HEK293 (cell line): Measurements from ENCODE around the gene RNF34.

Experiments
- CTCF ChIA-PET: fragments of 350-600 bp; formaldehyde crosslinking; extraction: SDS; loops from one replicate; lab custom pipeline; 2021; ENCODE audit warnings: antibody characterized with exemption; lab: Yijun Ruan, JAX
- POLR2A ChIA-PET: fragments of 300-600 bp; formaldehyde crosslinking; extraction: SDS; loops from one replicate; lab custom pipeline; 2020; ENCODE audit warnings: antibody characterized with exemption, inconsistent platforms; lab: Yijun Ruan, JAX
- H3K27ac ChIP-seq: fragments of 200-500 bp; sonication (Bioruptor generic); 2 replicates; pipeline ENCODE4 v1.5.1; 2014; ENCODE audit warnings: low read depth, low read length, control low read depth, inconsistent platforms; ENCODE audit errors: extremely low read depth
- H3K36me3 ChIP-seq, 2 experiments: fragments of 200-500 bp in 1 of 2; sonication (Bioruptor generic) in 1 of 2; 1 replicate in 1 of 2; 2 replicates in 1 of 2; pipeline ENCODE4 v1.5.1; 2014 to 2017; ENCODE audit warnings: inconsistent platforms in 2 of 2, low read length in 2 of 2; ENCODE audit not compliant: control insufficient read depth in 2 of 2, insufficient read depth in 1 of 2
- H3K4me1 ChIP-seq: fragments of 200-500 bp; sonication (Bioruptor generic); 2 replicates; pipeline ENCODE4 v1.5.1; 2014; ENCODE audit warnings: mild to moderate bottlenecking, low read length, inconsistent platforms; ENCODE audit not compliant: control insufficient read depth, insufficient read depth
- H3K4me3 ChIP-seq: 2 replicates; pipeline ENCODE4 v1.5.1; 2011; ENCODE audit warnings: low read depth, mild to moderate bottlenecking, control low read depth, low read length, moderate library complexity
- H3K9me3 ChIP-seq: fragments of 200-500 bp; sonication (Bioruptor generic); 2 replicates; pipeline ENCODE4 v1.5.1; 2014; ENCODE audit warnings: low read depth, low read length, inconsistent platforms; ENCODE audit not compliant: control insufficient read depth, insufficient read depth
- KLF16 ChIP-seq: fragments of 450-650 bp; formaldehyde crosslinking; IDR thresholded peaks from 2 replicates; pipeline ENCODE4 v1.5.1; 2017; ENCODE audit warnings: missing biosample characterization, missing genetic modification characterization
- KLF7 ChIP-seq: fragments of 450-650 bp; formaldehyde crosslinking; IDR thresholded peaks from 2 replicates; pipeline ENCODE4 v1.5.1; 2016; ENCODE audit warnings: missing biosample characterization, missing genetic modification characterization, borderline replicate concordance
- KLF8 ChIP-seq: fragments of 450-650 bp; formaldehyde crosslinking; IDR thresholded peaks from 2 replicates; pipeline ENCODE4 v1.5.1; 2016; ENCODE audit warnings: missing biosample characterization, missing genetic modification characterization
- RBAK ChIP-seq: fragments of 450-650 bp; formaldehyde crosslinking; IDR thresholded peaks from 2 replicates; pipeline ENCODE4 v1.5.1; 2016; ENCODE audit warnings: missing biosample characterization, missing genetic modification characterization
- SETDB1 ChIP-seq: IDR thresholded peaks from one replicate; pipeline ENCODE4 v1.6.1; 2017; ENCODE audit warnings: mild to moderate bottlenecking, low read length, moderate library complexity, mixed read lengths; ENCODE audit not compliant: insufficient read length
- ZBTB21 ChIP-seq: fragments of 450-650 bp; formaldehyde crosslinking; IDR thresholded peaks from 2 replicates; pipeline ENCODE4 v1.5.1; 2017; ENCODE audit warnings: missing biosample characterization, missing genetic modification characterization
- ZNF175 ChIP-seq: fragments of 450-650 bp; formaldehyde crosslinking; IDR thresholded peaks from 2 replicates; pipeline ENCODE4 v1.5.1; 2016; ENCODE audit warnings: missing biosample characterization, missing genetic modification characterization
- ZNF24 ChIP-seq: fragments of 450-650 bp; formaldehyde crosslinking; IDR thresholded peaks from 2 replicates; pipeline ENCODE4 v1.5.1; 2016; ENCODE audit warnings: missing biosample characterization, missing genetic modification characterization
- ZNF350 ChIP-seq: fragments of 450-650 bp; formaldehyde crosslinking; IDR thresholded peaks from 2 replicates; pipeline ENCODE4 v1.5.0; 2017; ENCODE audit warnings: missing biosample characterization, mild to moderate bottlenecking, missing genetic modification characterization
- ZNF704 ChIP-seq: fragments of 450-650 bp; formaldehyde crosslinking; IDR thresholded peaks from 2 replicates; pipeline ENCODE4 v1.5.1; 2016; ENCODE audit warnings: missing biosample characterization, missing genetic modification characterization
- ZNF792 ChIP-seq: fragments of 450-650 bp; formaldehyde crosslinking; IDR thresholded peaks from 2 replicates; pipeline ENCODE4 v1.5.1; 2016; ENCODE audit warnings: missing biosample characterization, missing genetic modification characterization
- TF ChIP-seq, protein P1 (sequence below): fragments of 450-650 bp; formaldehyde crosslinking; conservative IDR thresholded peaks from 2 replicates; pipeline ENCODE4 v1.5.1; 2016; ENCODE audit warnings: low read depth, missing biosample characterization, missing genetic modification characterization
- TF ChIP-seq, protein P2 (sequence below): fragments of 450-650 bp; formaldehyde crosslinking; IDR thresholded peaks from 2 replicates; pipeline ENCODE4 v1.5.1; 2017; ENCODE audit warnings: missing biosample characterization, missing genetic modification characterization
- TF ChIP-seq, protein P3 (sequence below): fragments of 450-650 bp; formaldehyde crosslinking; IDR thresholded peaks from 2 replicates; pipeline ENCODE4 v1.5.1; 2016; ENCODE audit warnings: missing biosample characterization, missing genetic modification characterization

Gene RNF34

DNA sequence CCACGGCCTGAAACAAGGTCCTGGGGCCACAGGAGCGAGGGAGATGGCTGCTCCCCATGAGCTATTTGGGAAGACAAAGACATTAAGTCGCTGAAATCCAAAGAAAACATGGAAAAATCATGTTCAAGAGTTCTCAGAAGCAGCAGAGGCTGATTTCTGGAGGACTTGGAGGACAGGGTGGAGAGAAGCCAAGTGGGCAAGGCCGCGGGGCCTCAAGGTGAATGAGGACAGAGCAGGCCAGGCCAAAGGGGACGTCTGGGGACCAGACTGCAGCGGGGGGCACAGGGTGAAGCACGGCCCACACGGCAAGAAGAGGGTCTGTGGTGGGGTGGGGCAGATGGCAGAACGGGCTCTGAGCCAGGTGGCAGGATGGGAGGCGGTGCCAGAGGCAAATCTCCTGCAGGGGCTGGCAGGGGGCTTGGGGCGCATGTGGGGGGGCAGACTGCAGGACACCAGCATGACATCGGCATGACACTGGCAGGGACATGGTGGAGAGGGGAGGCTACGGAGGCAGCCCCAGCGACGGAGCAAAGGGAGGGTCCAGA, 48.9 kb downstream of the RNF34 start (continued):
- TF ChIP-seq, protein P1, sequence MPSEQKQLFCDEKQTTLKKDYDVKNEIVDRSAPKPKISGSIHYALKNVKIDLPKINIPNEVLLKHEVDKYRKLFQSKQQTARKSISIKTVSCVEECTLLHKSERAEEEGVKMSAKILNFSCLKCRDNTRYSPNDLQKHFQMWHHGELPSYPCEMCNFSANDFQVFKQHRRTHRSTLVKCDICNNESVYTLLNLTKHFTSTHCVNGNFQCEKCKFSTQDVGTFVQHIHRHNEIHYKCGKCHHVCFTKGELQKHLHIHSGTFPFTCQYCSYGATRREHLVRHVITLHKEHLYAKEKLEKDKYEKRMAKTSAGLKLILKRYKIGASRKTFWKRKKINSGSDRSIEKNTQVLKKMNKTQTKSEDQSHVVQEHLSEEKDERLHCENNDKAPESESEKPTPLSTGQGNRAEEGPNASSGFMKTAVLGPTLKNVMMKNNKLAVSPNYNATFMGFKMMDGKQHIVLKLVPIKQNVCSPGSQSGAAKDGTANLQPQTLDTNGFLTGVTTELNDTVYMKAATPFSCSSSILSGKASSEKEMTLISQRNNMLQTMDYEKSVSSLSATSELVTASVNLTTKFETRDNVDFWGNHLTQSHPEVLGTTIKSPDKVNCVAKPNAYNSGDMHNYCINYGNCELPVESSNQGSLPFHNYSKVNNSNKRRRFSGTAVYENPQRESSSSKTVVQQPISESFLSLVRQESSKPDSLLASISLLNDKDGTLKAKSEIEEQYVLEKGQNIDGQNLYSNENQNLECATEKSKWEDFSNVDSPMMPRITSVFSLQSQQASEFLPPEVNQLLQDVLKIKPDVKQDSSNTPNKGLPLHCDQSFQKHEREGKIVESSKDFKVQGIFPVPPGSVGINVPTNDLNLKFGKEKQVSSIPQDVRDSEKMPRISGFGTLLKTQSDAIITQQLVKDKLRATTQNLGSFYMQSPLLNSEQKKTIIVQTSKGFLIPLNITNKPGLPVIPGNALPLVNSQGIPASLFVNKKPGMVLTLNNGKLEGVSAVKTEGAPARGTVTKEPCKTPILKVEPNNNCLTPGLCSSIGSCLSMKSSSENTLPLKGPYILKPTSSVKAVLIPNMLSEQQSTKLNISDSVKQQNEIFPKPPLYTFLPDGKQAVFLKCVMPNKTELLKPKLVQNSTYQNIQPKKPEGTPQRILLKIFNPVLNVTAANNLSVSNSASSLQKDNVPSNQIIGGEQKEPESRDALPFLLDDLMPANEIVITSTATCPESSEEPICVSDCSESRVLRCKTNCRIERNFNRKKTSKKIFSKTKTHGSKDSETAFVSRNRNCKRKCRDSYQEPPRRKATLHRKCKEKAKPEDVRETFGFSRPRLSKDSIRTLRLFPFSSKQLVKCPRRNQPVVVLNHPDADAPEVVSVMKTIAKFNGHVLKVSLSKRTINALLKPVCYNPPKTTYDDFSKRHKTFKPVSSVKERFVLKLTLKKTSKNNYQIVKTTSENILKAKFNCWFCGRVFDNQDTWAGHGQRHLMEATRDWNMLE (tag by site-specific recombination): no peak
- TF ChIP-seq, all 188 proteins: peak for 2

GRCh38 chr12:121451961-121452339, 52.0 kb downstream of the RNF34 start:
- H3K36me3 ChIP-seq: peaks cover 5 to 13% of the 10 kb centered on the region in 2 experiments; a peak in 2 of 3 replicates
- H3K4me1 ChIP-seq: no peaks in the 10 kb centered on the region
- no peaks in the 10 kb centered on the region for H3K9me3 ChIP-seq
- no peak overlapping the region for H3K27ac ChIP-seq
- ChIA-PET CTCF (interaction anchor here (0.5 to 1.6 kb wide), 5 partner anchors 9 to 1495 kb away, joined by 3 to 8 read pairs (median 5); no protein-coding TSS in a partner anchor), POLR2A (no interaction called here)
- TF ChIP-seq ZNF24 (no peak), SETDB1 (no peak), ZNF350 (tag by site-specific recombination) (no peak), ZBTB21 (tag by site-specific recombination) (no peak)
- H3K4me3 ChIP-seq: no peak overlapping the region

- no peaks in the 10 kb centered on the region for H3K9me3 ChIP-seq
- H3K4me3 ChIP-seq: no peak overlapping the region
- H3K27ac ChIP-seq: no peak overlapping the region
- H3K4me1 ChIP-seq: no peaks in the 10 kb centered on the region
- peaks cover 5 to 13% of the 10 kb centered on the region in 2 experiments; a peak in 2 of 3 replicates for H3K36me3 ChIP-seq
- POLR2A ChIA-PET: no interaction called here
- CTCF ChIA-PET: interaction anchor here (0.5 to 1.6 kb wide), 3 partner anchors 10 to 1494 kb away, joined by 3 to 7 read pairs (median 5); no protein-coding TSS in a partner anchor
- TF ChIP-seq ZNF175 (no peak), KLF16 (tag by site-specific recombination) (no peak), RBAK (tag by site-specific recombination) (no peak), KLF8 (tag by site-specific recombination) (no peak), ZNF792 (tag by site-specific recombination) (no peak), ZNF704 (tag by site-specific recombination) (no peak), KLF7 (tag by site-specific recombination) (no peak)
- TF ChIP-seq, protein P2, sequence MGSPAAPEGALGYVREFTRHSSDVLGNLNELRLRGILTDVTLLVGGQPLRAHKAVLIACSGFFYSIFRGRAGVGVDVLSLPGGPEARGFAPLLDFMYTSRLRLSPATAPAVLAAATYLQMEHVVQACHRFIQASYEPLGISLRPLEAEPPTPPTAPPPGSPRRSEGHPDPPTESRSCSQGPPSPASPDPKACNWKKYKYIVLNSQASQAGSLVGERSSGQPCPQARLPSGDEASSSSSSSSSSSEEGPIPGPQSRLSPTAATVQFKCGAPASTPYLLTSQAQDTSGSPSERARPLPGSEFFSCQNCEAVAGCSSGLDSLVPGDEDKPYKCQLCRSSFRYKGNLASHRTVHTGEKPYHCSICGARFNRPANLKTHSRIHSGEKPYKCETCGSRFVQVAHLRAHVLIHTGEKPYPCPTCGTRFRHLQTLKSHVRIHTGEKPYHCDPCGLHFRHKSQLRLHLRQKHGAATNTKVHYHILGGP (tag by site-specific recombination): no peak
- TF ChIP-seq, protein P3, sequence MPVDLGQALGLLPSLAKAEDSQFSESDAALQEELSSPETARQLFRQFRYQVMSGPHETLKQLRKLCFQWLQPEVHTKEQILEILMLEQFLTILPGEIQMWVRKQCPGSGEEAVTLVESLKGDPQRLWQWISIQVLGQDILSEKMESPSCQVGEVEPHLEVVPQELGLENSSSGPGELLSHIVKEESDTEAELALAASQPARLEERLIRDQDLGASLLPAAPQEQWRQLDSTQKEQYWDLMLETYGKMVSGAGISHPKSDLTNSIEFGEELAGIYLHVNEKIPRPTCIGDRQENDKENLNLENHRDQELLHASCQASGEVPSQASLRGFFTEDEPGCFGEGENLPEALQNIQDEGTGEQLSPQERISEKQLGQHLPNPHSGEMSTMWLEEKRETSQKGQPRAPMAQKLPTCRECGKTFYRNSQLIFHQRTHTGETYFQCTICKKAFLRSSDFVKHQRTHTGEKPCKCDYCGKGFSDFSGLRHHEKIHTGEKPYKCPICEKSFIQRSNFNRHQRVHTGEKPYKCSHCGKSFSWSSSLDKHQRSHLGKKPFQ (tag by site-specific recombination): no peak
These were observed 52.5 kb downstream of the RNF34 start for GRCh38 chr12:121452340-121452984.
